Measurements from ENCODE around the gene CCL24. TPM values are rescaled to one million over a fixed set of nuclear protein-coding genes. Genes with fewer than 3 reads are reported as not detected.

CCL24 gene
- total RNA-seq, 4 donors from 2014 or later, result 1.8 to 6.0 (median 2.2) TPM; not detected in 1

DNA sequence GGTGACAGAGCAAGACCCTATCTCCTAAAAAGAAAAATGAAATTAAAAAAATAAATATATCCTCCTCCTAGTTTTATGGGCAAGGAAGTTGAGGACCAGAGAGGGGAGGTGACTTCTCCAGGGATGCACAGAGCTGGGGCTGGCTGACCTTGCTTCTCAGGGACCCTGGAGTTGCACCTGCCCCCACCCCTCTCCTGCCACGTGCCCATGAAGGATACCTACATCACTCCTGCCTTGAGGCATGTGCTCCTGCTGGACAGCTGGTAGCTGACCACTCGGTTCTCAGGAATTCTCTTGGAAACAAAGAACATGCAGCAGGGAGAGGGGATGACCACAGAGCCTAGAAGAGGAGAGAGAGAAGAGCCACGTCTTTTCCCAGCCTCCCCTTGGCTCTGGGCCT lies 522 bp downstream of the CCL24 start:
- H3K27ac ChIP-seq, result no peak overlapping the region
- H3K4me3 ChIP-seq, result no peak overlapping the region
- WGBS, 2 donors (ENCODE audit: low coverage in 1 of 2), result 53% methylated on average over 3 of the region's 3 CpGs; no CpG with 5 or more reads in 1 of the 2 donors
- no peaks in the 10 kb centered on the region for H3K9me3 ChIP-seq
- no peak for TF ChIP-seq POLR2AphosphoS5 (IDR thresholded peaks at IDR 0.05)
- no peak for TF ChIP-seq POLR2A (IDR thresholded peaks at IDR 0.05)
- TF ChIP-seq CTCF (IDR thresholded peaks at IDR 0.05), result no peak
- TF ChIP-seq EP300 (IDR thresholded peaks at IDR 0.05; ENCODE audit: low read depth), result no peak
- no peaks in the 10 kb centered on the region for H3K27me3 ChIP-seq
- H3K36me3 ChIP-seq, result no peaks in the 10 kb centered on the region
- in situ Hi-C loops (cut with MboI; ENCODE audit: low pct_ligation_motif_present in 1 of 4, low pct_unique_long_range_greater_than_20kb in 1 of 4, low sequenced_read_pairs in 3 of 4), result no loop called here
- intact Hi-C loops (cut with DNase I; ENCODE audit: low total_unique reads), result no loop called here
- DNase-seq, result no peak
- H3K4me1 ChIP-seq, result no peaks in the 10 kb centered on the region

GRCh38 chr7:75811894-75812678 lies 1.5 kb downstream of the CCL24 start:
- Histone ChIP-seq H3K4me1 (no peaks in the 10 kb centered on the region), H3K36me3 (no peaks in the 10 kb centered on the region), H3K4me3 (no peak overlapping the region), H3K27me3 (no peaks in the 10 kb centered on the region), H3K9me3 (peaks cover under 1 to 7% of the 10 kb centered on the region in 2 donors), H3K27ac (no peak overlapping the region)
- WGBS, 2 donors (ENCODE audit: low coverage in 1 of 2), result 75 to 88% methylated on average over 3 to 10 of the region's 11 CpGs
- no peak for DNase-seq
- TF ChIP-seq EP300 (IDR thresholded peaks at IDR 0.05; ENCODE audit: low read depth) (no peak), POLR2AphosphoS5 (IDR thresholded peaks at IDR 0.05) (no peak), CTCF (IDR thresholded peaks at IDR 0.05) (no peak), POLR2A (IDR thresholded peaks at IDR 0.05) (no peak)
- in situ Hi-C loops (cut with MboI; ENCODE audit: low pct_ligation_motif_present in 1 of 4, low pct_unique_long_range_greater_than_20kb in 1 of 4, low sequenced_read_pairs in 3 of 4), result no loop called here
- intact Hi-C loops (cut with DNase I; ENCODE audit: low total_unique reads), result no loop called here

GRCh38 chr7:75809396-75809795 lies 4.2 kb downstream of the CCL24 start:
- Histone ChIP-seq H3K27ac (no peak overlapping the region), H3K27me3 (no peaks in the 10 kb centered on the region), H3K36me3 (no peaks in the 10 kb centered on the region), H3K9me3 (peaks cover 7 to 15% of the 10 kb centered on the region in 2 donors), H3K4me1 (no peaks in the 10 kb centered on the region), H3K4me3 (no peak overlapping the region)
- in situ Hi-C loops (cut with MboI; ENCODE audit: low pct_ligation_motif_present in 1 of 4, low pct_unique_long_range_greater_than_20kb in 1 of 4, low sequenced_read_pairs in 3 of 4) (no loop called here), intact Hi-C loops (cut with DNase I; ENCODE audit: low total_unique reads) (no loop called here)
- TF ChIP-seq POLR2AphosphoS5 (IDR thresholded peaks at IDR 0.05) (no peak), EP300 (IDR thresholded peaks at IDR 0.05; ENCODE audit: low read depth) (no peak)
- DNase-seq, result no peak
- 74 to 85% methylated on average over 6 of the region's 6 CpGs for WGBS, 2 donors (ENCODE audit: low coverage in 1 of 2)

GRCh38 chr7:75808106-75808505 lies 5.5 kb downstream of the CCL24 start:
- WGBS, 2 donors (ENCODE audit: low coverage in 1 of 2), result 57 to 70% methylated on average over 6 of the region's 6 CpGs
- H3K4me1 ChIP-seq, result no peaks in the 10 kb centered on the region
- no peak overlapping the region for H3K27ac ChIP-seq
- no peaks in the 10 kb centered on the region for H3K36me3 ChIP-seq
- H3K9me3 ChIP-seq, result peaks cover 7 to 15% of the 10 kb centered on the region in 2 donors
- no peak for DNase-seq
- TF ChIP-seq POLR2A (IDR thresholded peaks at IDR 0.05) (no peak), CTCF (IDR thresholded peaks at IDR 0.05) (no peak), POLR2AphosphoS5 (IDR thresholded peaks at IDR 0.05) (no peak), EP300 (IDR thresholded peaks at IDR 0.05; ENCODE audit: low read depth) (no peak)
- no peak overlapping the region for H3K4me3 ChIP-seq
- in situ Hi-C loops (cut with MboI; ENCODE audit: low pct_ligation_motif_present in 1 of 4, low pct_unique_long_range_greater_than_20kb in 1 of 4, low sequenced_read_pairs in 3 of 4) (no loop called here), intact Hi-C loops (cut with DNase I; ENCODE audit: low total_unique reads) (no loop called here)
- H3K27me3 ChIP-seq, result no peaks in the 10 kb centered on the region

All from transverse colon (tissue), 4 donors.